ENCODE data around the gene PRKN.

DNA sequence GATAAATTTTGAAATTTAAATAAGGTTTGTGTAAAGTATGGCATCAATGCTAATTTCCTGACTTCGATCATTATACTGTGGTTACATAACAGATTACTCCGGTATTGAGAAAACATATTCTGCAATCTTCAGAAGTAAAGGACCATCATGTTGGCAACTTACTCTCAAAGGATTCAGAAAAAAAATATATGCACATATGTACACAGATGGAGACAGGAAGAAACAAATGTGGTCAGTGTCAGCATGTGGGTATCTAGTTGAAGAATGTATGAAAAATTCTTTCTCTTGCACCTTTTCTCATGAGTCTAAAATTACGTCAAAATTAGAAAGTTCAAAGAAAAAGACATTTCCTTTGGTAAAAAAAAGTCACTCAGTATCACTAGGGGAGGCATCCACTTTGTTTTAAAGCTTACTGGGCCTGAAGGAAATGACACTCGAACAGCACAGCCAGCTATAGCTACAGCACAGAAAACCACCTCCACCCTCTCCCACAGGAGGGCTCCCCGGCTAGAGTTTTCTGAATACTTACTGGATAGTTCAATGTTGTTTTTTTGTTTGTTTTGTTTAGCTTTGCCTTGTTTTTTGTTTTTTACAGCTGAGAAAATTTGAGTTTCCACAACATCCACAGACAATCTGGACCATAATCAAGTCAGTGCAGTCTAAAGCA lies 1136.5 kb downstream of the PRKN start:
- TF ChIP-seq, protein P1, sequence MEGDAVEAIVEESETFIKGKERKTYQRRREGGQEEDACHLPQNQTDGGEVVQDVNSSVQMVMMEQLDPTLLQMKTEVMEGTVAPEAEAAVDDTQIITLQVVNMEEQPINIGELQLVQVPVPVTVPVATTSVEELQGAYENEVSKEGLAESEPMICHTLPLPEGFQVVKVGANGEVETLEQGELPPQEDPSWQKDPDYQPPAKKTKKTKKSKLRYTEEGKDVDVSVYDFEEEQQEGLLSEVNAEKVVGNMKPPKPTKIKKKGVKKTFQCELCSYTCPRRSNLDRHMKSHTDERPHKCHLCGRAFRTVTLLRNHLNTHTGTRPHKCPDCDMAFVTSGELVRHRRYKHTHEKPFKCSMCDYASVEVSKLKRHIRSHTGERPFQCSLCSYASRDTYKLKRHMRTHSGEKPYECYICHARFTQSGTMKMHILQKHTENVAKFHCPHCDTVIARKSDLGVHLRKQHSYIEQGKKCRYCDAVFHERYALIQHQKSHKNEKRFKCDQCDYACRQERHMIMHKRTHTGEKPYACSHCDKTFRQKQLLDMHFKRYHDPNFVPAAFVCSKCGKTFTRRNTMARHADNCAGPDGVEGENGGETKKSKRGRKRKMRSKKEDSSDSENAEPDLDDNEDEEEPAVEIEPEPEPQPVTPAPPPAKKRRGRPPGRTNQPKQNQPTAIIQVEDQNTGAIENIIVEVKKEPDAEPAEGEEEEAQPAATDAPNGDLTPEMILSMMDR (IDR thresholded peaks at IDR 0.05): no peak
- no peak for TF ChIP-seq POLR2A (IDR thresholded peaks at IDR 0.05)
